Esophagus muscularis mucosa (tissue), 3 donors: Measurements from ENCODE around the gene TRIM59.

Experiments
- CTCF ChIP-seq, 3 experiments: fragments of 200-600 bp in 2 of 3; fragments of 450-650 bp in 1 of 3; sonication (generic) in 2 of 3; IDR thresholded peaks; one replicate each; pipeline ENCODE4 v1.5.1; 2017 to 2019; ENCODE audit warnings: antibody characterized with exemption in 3 of 3, mild to moderate bottlenecking in 2 of 3, moderate library complexity in 1 of 3
- POLR2AphosphoS5 ChIP-seq, 2 donors: sonication (generic); formaldehyde crosslinking; IDR thresholded peaks; one replicate each; pipeline ENCODE4 v1.6.1; 2017; ENCODE audit warnings: antibody characterized with exemption in 2 of 2

DNA sequence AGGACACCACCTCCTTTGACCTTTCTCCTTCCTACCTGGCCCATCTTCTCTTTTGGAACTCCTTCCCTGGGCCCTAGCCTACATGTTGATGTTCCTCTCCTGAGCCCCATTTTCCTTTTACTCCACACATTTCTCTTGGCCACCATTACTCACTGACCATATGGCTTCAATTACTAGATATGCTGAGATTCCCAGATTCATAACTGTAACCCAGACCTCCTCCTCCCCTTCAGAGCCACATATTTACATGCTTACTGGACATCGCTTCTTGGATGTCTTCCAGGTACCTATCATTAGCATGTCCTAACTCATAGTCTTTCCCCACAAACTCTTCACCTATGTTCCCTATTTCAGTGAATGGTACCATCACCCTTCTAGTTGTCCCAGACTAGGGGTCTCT lies 24.4 kb upstream of the TRIM59 start:
- TF ChIP-seq POLR2AphosphoS5 (IDR thresholded peaks at IDR 0.05) (no peak), CTCF (IDR thresholded peaks at IDR 0.05) (no peak)
